Hepatocyte (in vitro differentiated cells): ENCODE results near the gene PCDHAC2. TPM values are rescaled to one million over a fixed set of nuclear protein-coding genes. Genes with fewer than 3 reads are reported as not detected.

ENCODE experiments used
- DNase-seq: peaks from one replicate; pipeline ENCODE4 v3.0.0-alpha.2; 2016; ENCODE audit warnings: low spot score
- H2AFZ ChIP-seq: fragments of 200-600 bp; sonication (generic); 2 replicates; pipeline ENCODE4 v1.6.0; 2016; ENCODE audit warnings: antibody characterized with exemption, mild to moderate bottlenecking
- H3K27ac ChIP-seq: fragments of 200-600 bp; sonication (generic); 2 replicates; pipeline ENCODE4 v1.5.1; 2016; ENCODE audit warnings: mild to moderate bottlenecking
- H3K27me3 ChIP-seq: fragments of 200-600 bp; sonication (generic); 2 replicates; pipeline ENCODE4 v1.6.1; 2016
- H3K36me3 ChIP-seq: fragments of 200-600 bp; sonication (generic); replicated peaks from 2 replicates; pipeline ENCODE4 v1.5.1; 2016; ENCODE audit warnings: low read depth; ENCODE audit not compliant: insufficient read depth
- H3K4me1 ChIP-seq: fragments of 200-600 bp; sonication (generic); 2 replicates; pipeline ENCODE4 v1.5.1; 2016; ENCODE audit warnings: mild to moderate bottlenecking, moderate library complexity; ENCODE audit not compliant: insufficient read depth
- H3K4me2 ChIP-seq: fragments of 200-600 bp; sonication (generic); 2 replicates; pipeline ENCODE4 v1.6.0; 2016
- H3K4me3 ChIP-seq: fragments of 200-600 bp; sonication (generic); 2 replicates; pipeline ENCODE4 v1.5.1; 2016; ENCODE audit warnings: mild to moderate bottlenecking
- H3K79me2 ChIP-seq: fragments of 200-600 bp; sonication (generic); 2 replicates; pipeline ENCODE4 v1.6.0; 2017; ENCODE audit warnings: mild to moderate bottlenecking
- H3K9me2 ChIP-seq: fragments of 200-600 bp; sonication (generic); replicated peaks from 2 replicates; pipeline ENCODE4 v1.6.0; 2017; ENCODE audit warnings: mild to moderate bottlenecking; ENCODE audit not compliant: insufficient read depth
- H3K9me3 ChIP-seq: fragments of 200-600 bp; sonication (generic); 2 replicates; pipeline ENCODE4 v1.5.1; 2016; ENCODE audit warnings: low read depth, mild to moderate bottlenecking
- H4K20me1 ChIP-seq: fragments of 200-600 bp; sonication (generic); 2 replicates; pipeline ENCODE4 v1.6.0; 2016; ENCODE audit warnings: mild to moderate bottlenecking; ENCODE audit not compliant: insufficient read depth, poor library complexity, severe bottlenecking
- CTCF ChIP-seq: fragments of 200-600 bp; sonication (generic); IDR thresholded peaks from 2 replicates; pipeline ENCODE4 v1.5.1; 2016; ENCODE audit warnings: antibody characterized with exemption, mild to moderate bottlenecking; ENCODE audit not compliant: poor library complexity
- EZH2 ChIP-seq: fragments of 200-600 bp; sonication (generic); IDR thresholded peaks from 2 replicates; pipeline ENCODE4 v1.6.1; 2016; ENCODE audit warnings: antibody characterized with exemption, mild to moderate bottlenecking, borderline replicate concordance
- EZH2phosphoT487 ChIP-seq: fragments of 200-600 bp; sonication (generic); IDR thresholded peaks from one replicate; pipeline ENCODE4 v1.6.1; 2018; ENCODE audit warnings: antibody characterized with exemption, mild to moderate bottlenecking, low read depth, moderate library complexity; ENCODE audit not compliant: unreplicated experiment, severe bottlenecking
- WGBS: methylation state at CpG from one replicate; pipeline ENCODE4 v1.1.6; 2016; ENCODE audit warnings: low lambda C conversion rate; ENCODE audit errors: missing lambda C conversion rate; 5-methylcytosine and 5-hydroxymethylcytosine counted together
- polyA plus RNA-seq: library from polyadenylated mRNA; unstranded; fragments of >200 nt; fragmentation: Nextera tagmentation; extraction: Ambion mirVana; gene quantifications from 2 replicates; pipeline ENCODE4 v1.2.1, GENCODE V29; 2016
- total RNA-seq: library from RNA; depleted of rRNA; stranded (reverse); fragments of >200 nt; gene quantifications from 2 replicates; pipeline ENCODE4 v1.2.3, GENCODE V29; 2014

The PCDHAC2 gene
- total and polyA plus RNA-seq, 2 experiments from 2014 or later: 6.4 to 11.3 TPM

GRCh38 chr5:140986117-140986521 lies 19.8 kb downstream of the PCDHAC2 start:
- 19% methylated on average over 3 of the region's 3 CpGs for WGBS

GRCh38 chr5:140988100-140988499 lies 21.8 kb downstream of the PCDHAC2 start:
- Histone ChIP-seq H3K9me2 (no peaks in the 10 kb centered on the region), H4K20me1 (no peaks in the 10 kb centered on the region), H3K4me3 (no peak overlapping the region), H3K9me3 (no peaks in the 10 kb centered on the region), H3K27ac (peak overlapping the region; percentile 69), H3K4me2 (peak overlapping the region; percentile 56), H2AFZ (no peak overlapping the region), H3K36me3 (no peaks in the 10 kb centered on the region), H3K4me1 (peaks cover 17% of the 10 kb centered on the region), H3K79me2 (no peaks in the 10 kb centered on the region), H3K27me3 (no peaks in the 10 kb centered on the region)
- 25% methylated on average over 5 of the region's 5 CpGs for WGBS
- DNase-seq: peak; percentile 43
- TF ChIP-seq EZH2phosphoT487 (no peak), CTCF (no peak), EZH2 (no peak)

More at GRCh38 chr5:140986117-140986521, 19.8 kb downstream of the PCDHAC2 start:
- Histone ChIP-seq H2AFZ (no peak overlapping the region), H3K9me3 (no peaks in the 10 kb centered on the region), H4K20me1 (no peaks in the 10 kb centered on the region), H3K27me3 (no peaks in the 10 kb centered on the region), H3K4me1 (peaks cover 17% of the 10 kb centered on the region), H3K36me3 (no peaks in the 10 kb centered on the region), H3K4me3 (no peak overlapping the region), H3K9me2 (no peaks in the 10 kb centered on the region), H3K79me2 (no peaks in the 10 kb centered on the region), H3K27ac (peak overlapping the region; percentile 74), H3K4me2 (peak overlapping the region; percentile 61)
- DNase-seq: no peak
- TF ChIP-seq EZH2phosphoT487 (no peak), EZH2 (no peak), CTCF (no peak)

- Histone ChIP-seq H3K36me3 (no peaks in the 10 kb centered on the region), H3K4me1 (peaks cover 17% of the 10 kb centered on the region), H4K20me1 (no peaks in the 10 kb centered on the region), H3K79me2 (no peaks in the 10 kb centered on the region), H3K27me3 (no peaks in the 10 kb centered on the region), H3K4me2 (peak overlapping the region; percentile 56), H3K4me3 (no peak overlapping the region), H2AFZ (no peak overlapping the region), H3K9me3 (no peaks in the 10 kb centered on the region), H3K27ac (peak overlapping the region; percentile 69), H3K9me2 (no peaks in the 10 kb centered on the region)
- TF ChIP-seq EZH2 (no peak), CTCF (no peak), EZH2phosphoT487 (no peak)
- DNase-seq: no peak
- WGBS: 80% methylated on average over 5 of the region's 5 CpGs
Measured at GRCh38 chr5:140988608-140989007, 22.3 kb downstream of the PCDHAC2 start.
